ENCODE data around the gene UBE2E1.

- TF ChIP-seq CTCF (IDR thresholded peaks at IDR 0.05) (no peak), POLR2A (IDR thresholded peaks at IDR 0.05) (no peak)
These were observed 19.1 kb downstream of the UBE2E1 start for GRCh38 chr3:23824699-23825444.
